Testis (tissue), 3 donors: ENCODE measurements around the gene HSPB6. TPM values are rescaled to one million over a fixed set of nuclear protein-coding genes. Genes with fewer than 3 reads are reported as not detected.

Source experiments
- DNase-seq: peaks from one replicate; pipeline ENCODE4 v3.0.0-alpha.2; 2019
- H3K27ac ChIP-seq, 2 donors: fragments of 200-600 bp; sonication (generic); one replicate each; pipeline ENCODE4 v1.5.1; 2019
- H3K27me3 ChIP-seq: fragments of 200-600 bp; sonication (generic); one replicate; pipeline ENCODE4 v1.5.1; 2019
- H3K36me3 ChIP-seq: fragments of 200-600 bp; sonication (generic); one replicate; pipeline ENCODE4 v1.5.1; 2017; ENCODE audit warnings: low read depth; ENCODE audit errors: missing control alignments
- H3K4me1 ChIP-seq: fragments of 200-600 bp; sonication (generic); one replicate; pipeline ENCODE4 v1.5.1; 2019
- H3K4me3 ChIP-seq, 2 donors: fragments of 200-600 bp; sonication (generic); one replicate each; pipeline ENCODE4 v1.5.1; 2017 to 2019
- H3K9me3 ChIP-seq: fragments of 200-600 bp; sonication (generic); one replicate; pipeline ENCODE4 v1.5.1; 2017
- CTCF ChIP-seq, 3 experiments: fragments of 450-650 bp in 2 of 3; fragments of 200-600 bp in 1 of 3; sonication (generic) in 1 of 3; IDR thresholded peaks; one replicate each; pipeline ENCODE4 v1.5.1; 2016 to 2019; ENCODE audit warnings: antibody characterized with exemption in 3 of 3, mild to moderate bottlenecking in 2 of 3, moderate library complexity in 1 of 3
- POLR2A ChIP-seq: fragments of 450-650 bp; IDR thresholded peaks from one replicate; pipeline ENCODE4 v1.6.1; 2017; ENCODE audit warnings: antibody characterized with exemption, mild to moderate bottlenecking, moderate library complexity
- WGBS, 2 donors: methylation state at CpG; one replicate each; pipeline ENCODE4 v1.1.5; 2018; 5-methylcytosine and 5-hydroxymethylcytosine counted together
- intact Hi-C: fragments of 100-400 bp; cut with DNase I; formaldehyde crosslinking; loops from one replicate; pipeline ENCODE4 v1.15.1; 2023; ENCODE audit warnings: low total_unique reads
- polyA plus RNA-seq: library from polyadenylated mRNA; stranded (reverse); fragments of 350-450 nt; fragmentation: Illumina TruSeq; extraction: RNeasy Lipid Tissue Mini Kit (QIAGEN cat#74804); gene quantifications from one replicate; pipeline ENCODE4 v1.2.3, GENCODE V29; 2014; ENCODE audit warnings: low read depth, low replicate concordance; ENCODE audit not compliant: insufficient read depth
- total RNA-seq, 2 donors: library from RNA; depleted of rRNA; stranded (reverse); fragments of >200 nt; gene quantifications; one replicate each; pipeline ENCODE4 v1.2.3, GENCODE V29; 2016

HSPB6 gene
- total and polyA plus RNA-seq, 3 donors from 2014 or later, result 50.9 to 146 (median 57.1) TPM

GRCh38 chr19:35784503-35785338, 27.9 kb upstream of the HSPB6 start:
- TF ChIP-seq CTCF (IDR thresholded peaks at IDR 0.05) (no peak), POLR2A (no peak)
- Histone ChIP-seq H3K27me3 (no peaks in the 10 kb centered on the region), H3K27ac (no peak overlapping the region), H3K36me3 (no peaks in the 10 kb centered on the region), H3K4me3 (no peak overlapping the region), H3K4me1 (no peaks in the 10 kb centered on the region), H3K9me3 (no peaks in the 10 kb centered on the region)
- no peak for DNase-seq
- intact Hi-C loops, result no loop called here
- 83 to 91% methylated on average over 16 to 38 of the region's 45 CpGs for WGBS, 2 donors

GRCh38 chr19:35783469-35784434, 26.9 kb upstream of the HSPB6 start:
- no peaks in the 10 kb centered on the region for H3K36me3 ChIP-seq
- intact Hi-C loops, result no loop called here
- no peak for DNase-seq
- no peak overlapping the region for H3K4me3 ChIP-seq
- no peaks in the 10 kb centered on the region for H3K4me1 ChIP-seq
- 89% methylated on average over 27 to 28 of the region's 28 CpGs for WGBS, 2 donors
- H3K27ac ChIP-seq, result no peak overlapping the region
- TF ChIP-seq CTCF (IDR thresholded peaks at IDR 0.05) (no peak), POLR2A (no peak)
- H3K9me3 ChIP-seq, result no peaks in the 10 kb centered on the region
- no peaks in the 10 kb centered on the region for H3K27me3 ChIP-seq

- TF ChIP-seq POLR2A (no peak), CTCF (IDR thresholded peaks at IDR 0.05) (no peak)
- no peak for DNase-seq
- Histone ChIP-seq H3K4me3 (no peak overlapping the region), H3K27ac (no peak overlapping the region), H3K27me3 (no peaks in the 10 kb centered on the region), H3K9me3 (no peaks in the 10 kb centered on the region), H3K36me3 (no peaks in the 10 kb centered on the region), H3K4me1 (no peaks in the 10 kb centered on the region)
- intact Hi-C loops, result no loop called here
- WGBS, 2 donors, result 95 to 97% methylated on average over 10 of the region's 12 CpGs
These were observed 25.8 kb upstream of the HSPB6 start for GRCh38 chr19:35782589-35782988.

- H3K9me3 ChIP-seq, result no peaks in the 10 kb centered on the region
- TF ChIP-seq CTCF (IDR thresholded peaks at IDR 0.05) (no peak), POLR2A (no peak)
- H3K4me3 ChIP-seq, result no peak overlapping the region
- no peak overlapping the region for H3K27ac ChIP-seq
- intact Hi-C loops, result no loop called here
- H3K4me1 ChIP-seq, result no peaks in the 10 kb centered on the region
- no peak for DNase-seq
- no peaks in the 10 kb centered on the region for H3K27me3 ChIP-seq
- 86 to 88% methylated on average over 9 of the region's 9 CpGs for WGBS, 2 donors
- no peaks in the 10 kb centered on the region for H3K36me3 ChIP-seq
These were observed 24.8 kb upstream of the HSPB6 start for GRCh38 chr19:35781650-35782049.
